Endothelial cell of umbilical vein (primary cell): ENCODE results near the gene CRLF1. TPM values are rescaled to one million over a fixed set of nuclear protein-coding genes. Genes with fewer than 3 reads are reported as not detected.

ENCODE experiments used
- BruUV-seq: library from RNA; stranded (reverse); fragments of 400-500 nt; replicated peaks from 2 replicates; lab custom pipeline; 2021; lab: Mats Ljungman, UMichigan
- CTCF ChIA-PET: fragments of 300-600, 350-600 bp; sonication (Branson Sonifier 250); formaldehyde crosslinking; loops from one replicate; lab custom pipeline; 2021; ENCODE audit warnings: antibody characterized with exemption, inconsistent platforms; lab: Charles Lee
- POLR2A ChIA-PET: fragments of 300-600, 350-600 bp; sonication (Branson Sonifier 250); formaldehyde crosslinking; loops from one replicate; lab custom pipeline; 2021; ENCODE audit warnings: antibody characterized with exemption, inconsistent platforms; lab: Charles Lee
- DNase-seq: peaks from one replicate; pipeline ENCODE4 v3.0.0-alpha.2; 2011; ENCODE audit warnings: low read depth, low spot score
- FAIRE-seq: peaks from 2 replicates; lab custom pipeline; 2011; peaks lifted over from hg19 to GRCh38; lab: Jason Lieb, UNC
- H2AFZ ChIP-seq: 2 replicates; pipeline ENCODE4 v1.6.0; 2012; ENCODE audit warnings: low read depth, low read length, control low read depth, inconsistent platforms
- H3K27ac ChIP-seq: 2 replicates; pipeline ENCODE4 v1.5.1; 2011; ENCODE audit warnings: low read depth, mild to moderate bottlenecking, control low read depth, low read length, moderate library complexity; ENCODE audit not compliant: insufficient read depth
- H3K27me3 ChIP-seq, 2 experiments: 2 replicates each; pipeline versions ENCODE4 v1.6.0 to v1.6.1; 2011; ENCODE audit warnings: low read length in 2 of 2, mixed read lengths in 1 of 2; ENCODE audit not compliant: control insufficient read depth in 2 of 2, insufficient read depth in 2 of 2
- H3K36me3 ChIP-seq, 2 experiments: 2 replicates in 1 of 2; 3 replicates in 1 of 2; pipeline ENCODE4 v1.5.1; 2011; ENCODE audit warnings: low read length in 2 of 2, mild to moderate bottlenecking in 1 of 2, moderate library complexity in 1 of 2; ENCODE audit not compliant: control insufficient read depth in 2 of 2, insufficient read depth in 2 of 2; ENCODE audit errors: extremely low read depth in 1 of 2
- H3K4me1 ChIP-seq: 3 replicates; pipeline ENCODE4 v1.5.1; 2011; ENCODE audit warnings: mild to moderate bottlenecking, low read length; ENCODE audit not compliant: control insufficient read depth, insufficient read depth; ENCODE audit errors: extremely low read depth
- H3K4me2 ChIP-seq: 2 replicates; pipeline ENCODE4 v1.6.1; 2011; ENCODE audit warnings: low read length, control low read depth, mixed read lengths; ENCODE audit not compliant: insufficient read depth
- H3K4me3 ChIP-seq, 3 experiments: fragments of 200-600 bp in 1 of 3; sonication (generic), shearing (Covaris generic) in 1 of 3; replicated peaks in 1 of 3; 2 replicates each; pipeline ENCODE4 v1.5.1; 2011 to 2016; ENCODE audit warnings: control low read depth in 3 of 3, low read length in 3 of 3, mild to moderate bottlenecking in 2 of 3, inconsistent platforms in 1 of 3, low read depth in 1 of 3, moderate library complexity in 1 of 3; ENCODE audit not compliant: insufficient read depth in 1 of 3
- H3K79me2 ChIP-seq: 2 replicates; pipeline ENCODE4 v1.6.0; 2012; ENCODE audit warnings: low read length, inconsistent platforms; ENCODE audit not compliant: control insufficient read depth, insufficient read depth
- H3K9ac ChIP-seq: replicated peaks from 2 replicates; pipeline ENCODE3; 2011; ENCODE audit warnings: low read length, control low read depth; ENCODE audit not compliant: insufficient read depth; ENCODE audit errors: extremely low read depth
- H3K9me1 ChIP-seq: replicated peaks from 3 replicates; pipeline ENCODE4 v1.6.0; 2011; ENCODE audit warnings: mild to moderate bottlenecking, low read length; ENCODE audit not compliant: control insufficient read depth, insufficient read depth; ENCODE audit errors: extremely low read depth
- H3K9me3 ChIP-seq: replicated peaks from 2 replicates; pipeline ENCODE4 v1.5.1; 2012; ENCODE audit warnings: low read length, inconsistent platforms; ENCODE audit not compliant: control insufficient read depth, insufficient read depth
- H4K20me1 ChIP-seq: replicated peaks from 2 replicates; pipeline ENCODE3; 2011; ENCODE audit warnings: mild to moderate bottlenecking, low read length; ENCODE audit not compliant: control insufficient read depth, insufficient read depth; ENCODE audit errors: extremely low read depth
- EZH2 ChIP-seq: IDR thresholded peaks from 2 replicates; pipeline ENCODE4 v1.6.1; 2012; ENCODE audit warnings: borderline replicate concordance, low read depth, mild to moderate bottlenecking, moderate library complexity, low read length, inconsistent platforms; ENCODE audit not compliant: severe bottlenecking
- FOS ChIP-seq: IDR thresholded peaks from 2 replicates; pipeline ENCODE4 v1.6.1; 2011; ENCODE audit warnings: mild to moderate bottlenecking, low read length, moderate library complexity, borderline replicate concordance; ENCODE audit not compliant: insufficient read depth
- GATA2 ChIP-seq: IDR thresholded peaks from 2 replicates; pipeline ENCODE4 v1.7.0; 2011; ENCODE audit warnings: low read depth, mild to moderate bottlenecking, moderate library complexity, mixed read lengths, low read length; ENCODE audit not compliant: insufficient read length, insufficient read depth
- JUN ChIP-seq: IDR thresholded peaks from 2 replicates; pipeline ENCODE4 v1.6.1; 2011; ENCODE audit warnings: borderline replicate concordance, low read depth; ENCODE audit not compliant: insufficient read length, insufficient read depth
- MAX ChIP-seq: IDR thresholded peaks from 2 replicates; pipeline ENCODE4 v1.6.1; 2011; ENCODE audit not compliant: insufficient read depth, insufficient read length
- MYC ChIP-seq: IDR thresholded peaks from one replicate; pipeline ENCODE4 v1.6.1; 2011; ENCODE audit warnings: mild to moderate bottlenecking, low read depth, low read length
- POLR2A ChIP-seq: IDR thresholded peaks from 2 replicates; pipeline ENCODE4 v1.6.1; 2012; ENCODE audit warnings: low read depth, mild to moderate bottlenecking, control low read depth, low read length
- POLR2AphosphoS5 ChIP-seq: IDR thresholded peaks from 2 replicates; pipeline ENCODE4 v1.6.1; 2012; ENCODE audit warnings: low read depth, mild to moderate bottlenecking, control low read depth, low read length, moderate library complexity; ENCODE audit not compliant: insufficient read depth
- dilution Hi-C: fragments of 300-500 bp; cut with MboI; formaldehyde crosslinking; loops from one replicate; pipeline ENCODE4 v1.15.0; 2019; ENCODE audit warnings: low sequenced_read_pairs; ENCODE audit not compliant: extremely low pct_ligation_motif_present
- intact Hi-C: fragments of 100-400 bp; cut with micrococcal nuclease; formaldehyde crosslinking; loops from one replicate; pipeline ENCODE4 v1.10.0; 2022
- polyA plus RNA-seq, 4 experiments: library from polyadenylated mRNA; depleted of rRNA in 3 of 4; stranded (reverse) in 3 of 4; unstranded in 1 of 4; fragments of >200 nt; gene quantifications; 2 replicates each; pipeline versions ENCODE4 v1.2.1 to v1.2.3, GENCODE V29; 2011 to 2012; ENCODE audit warnings: missing spikeins in 1 of 4
- total RNA-seq: library from RNA; stranded (reverse); gene quantifications from 2 replicates; pipeline ENCODE4 v1.2.3, GENCODE V29; 2021
- TF ChIP-seq, protein P1 (sequence below), 2 donors: IDR thresholded peaks; 1 replicate in 1 of 2; 2 replicates in 1 of 2; pipeline ENCODE4 v1.5.1; 2011; ENCODE audit warnings: low read length in 2 of 2, mild to moderate bottlenecking in 2 of 2, moderate library complexity in 2 of 2, control low read depth in 1 of 2, inconsistent platforms in 1 of 2, low read depth in 1 of 2; ENCODE audit not compliant: insufficient read depth in 1 of 2; ENCODE audit errors: extremely low read depth in 1 of 2

The CRLF1 gene
- total and polyA plus RNA-seq, 2 donors (not counting 3 experiments of a cell fraction or from before 2014, with no cell fraction given): 0.18 TPM; not detected in 1

DNA sequence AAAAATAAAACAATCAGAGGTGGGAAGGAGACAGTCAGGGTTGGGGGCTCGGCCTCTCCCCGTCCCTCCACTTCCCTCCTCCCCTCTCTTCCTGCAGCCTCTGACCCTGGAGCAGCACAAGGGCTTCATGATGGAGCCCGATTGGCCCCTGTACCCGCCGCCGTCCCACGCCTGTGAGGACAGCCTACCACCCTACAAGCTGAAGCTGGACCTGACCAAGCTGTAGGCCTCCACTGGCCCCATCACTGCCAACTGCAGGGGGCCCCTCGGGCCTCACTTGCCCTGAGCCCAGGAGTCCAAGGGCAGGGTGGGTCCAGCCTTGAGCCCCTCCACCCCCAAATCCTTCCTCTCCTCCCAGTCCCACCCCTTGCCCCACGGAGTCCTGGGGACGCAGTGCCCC, 13.7 kb upstream of the CRLF1 start:
- dilution Hi-C loops: no loop called here
- CTCF ChIA-PET: interaction anchor here (1.0 kb wide), 1 partner anchor 26 kb away, joined by 5 read pairs; no protein-coding TSS in a partner anchor

More for the DNA sequence above, 13.7 kb upstream of the CRLF1 start:
- Histone ChIP-seq H3K9ac (no peak overlapping the region), H3K9me1 (no peaks in the 10 kb centered on the region), H2AFZ (no peak overlapping the region), H3K79me2 (no peaks in the 10 kb centered on the region), H4K20me1 (no peaks in the 10 kb centered on the region), H3K9me3 (no peaks in the 10 kb centered on the region), H3K4me2 (no peak overlapping the region), H3K27me3 (peaks cover 0 to under 1% of the 10 kb centered on the region in 2 experiments), H3K27ac (no peak overlapping the region), H3K4me3 (no peak overlapping the region), H3K4me1 (no peaks in the 10 kb centered on the region), H3K36me3 (no peaks in the 10 kb centered on the region)
- no peak for DNase-seq
- FAIRE-seq: no peak
- BruUV-seq: no TSS peak
- POLR2A ChIA-PET: no interaction called here
- no peak for TF ChIP-seq POLR2AphosphoS5
- no peak for TF ChIP-seq MYC
- no peak for TF ChIP-seq FOS
- no peak for TF ChIP-seq MAX
- no peak for TF ChIP-seq POLR2A
- TF ChIP-seq, protein P1, sequence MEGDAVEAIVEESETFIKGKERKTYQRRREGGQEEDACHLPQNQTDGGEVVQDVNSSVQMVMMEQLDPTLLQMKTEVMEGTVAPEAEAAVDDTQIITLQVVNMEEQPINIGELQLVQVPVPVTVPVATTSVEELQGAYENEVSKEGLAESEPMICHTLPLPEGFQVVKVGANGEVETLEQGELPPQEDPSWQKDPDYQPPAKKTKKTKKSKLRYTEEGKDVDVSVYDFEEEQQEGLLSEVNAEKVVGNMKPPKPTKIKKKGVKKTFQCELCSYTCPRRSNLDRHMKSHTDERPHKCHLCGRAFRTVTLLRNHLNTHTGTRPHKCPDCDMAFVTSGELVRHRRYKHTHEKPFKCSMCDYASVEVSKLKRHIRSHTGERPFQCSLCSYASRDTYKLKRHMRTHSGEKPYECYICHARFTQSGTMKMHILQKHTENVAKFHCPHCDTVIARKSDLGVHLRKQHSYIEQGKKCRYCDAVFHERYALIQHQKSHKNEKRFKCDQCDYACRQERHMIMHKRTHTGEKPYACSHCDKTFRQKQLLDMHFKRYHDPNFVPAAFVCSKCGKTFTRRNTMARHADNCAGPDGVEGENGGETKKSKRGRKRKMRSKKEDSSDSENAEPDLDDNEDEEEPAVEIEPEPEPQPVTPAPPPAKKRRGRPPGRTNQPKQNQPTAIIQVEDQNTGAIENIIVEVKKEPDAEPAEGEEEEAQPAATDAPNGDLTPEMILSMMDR (IDR thresholded peaks at IDR 0.05; ENCODE audit: extremely low read depth in 1 of 2, insufficient read depth in 1 of 2, low read depth in 1 of 2, low read length in 2 of 2): no peak
- TF ChIP-seq JUN: no peak
- no peak for TF ChIP-seq GATA2
- TF ChIP-seq EZH2: no peak
- intact Hi-C loops: no loop called here
